ENCODE measurements around the gene CD6. TPM values are rescaled to one million over a fixed set of nuclear protein-coding genes. Genes with fewer than 3 reads are reported as not detected.

CD6 gene
- total and polyA plus RNA-seq, 2 experiments from 2014 or later, result 0.03 TPM; not detected in 1

GRCh38 chr11:61009392-61010275 lies 38.2 kb downstream of the CD6 start:
- Histone ChIP-seq H4K20me1 (ENCODE audit: insufficient read depth, poor library complexity, severe bottlenecking) (no peaks in the 10 kb centered on the region), H2AFZ (no peak overlapping the region), H3K79me2 (no peaks in the 10 kb centered on the region), H3K36me3 (replicated peaks; ENCODE audit: insufficient read depth, low read depth) (no peaks in the 10 kb centered on the region), H3K27ac (no peak overlapping the region), H3K27me3 (peaks cover 23% of the 10 kb centered on the region), H3K4me3 (no peak overlapping the region), H3K4me1 (ENCODE audit: insufficient read depth) (peaks cover 7% of the 10 kb centered on the region), H3K9me2 (replicated peaks; ENCODE audit: insufficient read depth) (no peaks in the 10 kb centered on the region), H3K9me3 (ENCODE audit: low read depth) (no peaks in the 10 kb centered on the region), H3K4me2 (no peak overlapping the region)
- WGBS (ENCODE audit: low lambda C conversion rate, missing lambda C conversion rate), result 82% methylated on average over 15 of the region's 15 CpGs
- no peak for TF ChIP-seq EZH2phosphoT487 (IDR thresholded peaks at IDR 0.05; ENCODE audit: low read depth, severe bottlenecking, unreplicated experiment)
- TF ChIP-seq, protein P1, sequence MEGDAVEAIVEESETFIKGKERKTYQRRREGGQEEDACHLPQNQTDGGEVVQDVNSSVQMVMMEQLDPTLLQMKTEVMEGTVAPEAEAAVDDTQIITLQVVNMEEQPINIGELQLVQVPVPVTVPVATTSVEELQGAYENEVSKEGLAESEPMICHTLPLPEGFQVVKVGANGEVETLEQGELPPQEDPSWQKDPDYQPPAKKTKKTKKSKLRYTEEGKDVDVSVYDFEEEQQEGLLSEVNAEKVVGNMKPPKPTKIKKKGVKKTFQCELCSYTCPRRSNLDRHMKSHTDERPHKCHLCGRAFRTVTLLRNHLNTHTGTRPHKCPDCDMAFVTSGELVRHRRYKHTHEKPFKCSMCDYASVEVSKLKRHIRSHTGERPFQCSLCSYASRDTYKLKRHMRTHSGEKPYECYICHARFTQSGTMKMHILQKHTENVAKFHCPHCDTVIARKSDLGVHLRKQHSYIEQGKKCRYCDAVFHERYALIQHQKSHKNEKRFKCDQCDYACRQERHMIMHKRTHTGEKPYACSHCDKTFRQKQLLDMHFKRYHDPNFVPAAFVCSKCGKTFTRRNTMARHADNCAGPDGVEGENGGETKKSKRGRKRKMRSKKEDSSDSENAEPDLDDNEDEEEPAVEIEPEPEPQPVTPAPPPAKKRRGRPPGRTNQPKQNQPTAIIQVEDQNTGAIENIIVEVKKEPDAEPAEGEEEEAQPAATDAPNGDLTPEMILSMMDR (IDR thresholded peaks at IDR 0.05; ENCODE audit: poor library complexity), result no peak
- TF ChIP-seq EZH2 (IDR thresholded peaks at IDR 0.05; ENCODE audit: borderline replicate concordance), result no peak
- DNase-seq (ENCODE audit: low spot score), result no peak

DNA sequence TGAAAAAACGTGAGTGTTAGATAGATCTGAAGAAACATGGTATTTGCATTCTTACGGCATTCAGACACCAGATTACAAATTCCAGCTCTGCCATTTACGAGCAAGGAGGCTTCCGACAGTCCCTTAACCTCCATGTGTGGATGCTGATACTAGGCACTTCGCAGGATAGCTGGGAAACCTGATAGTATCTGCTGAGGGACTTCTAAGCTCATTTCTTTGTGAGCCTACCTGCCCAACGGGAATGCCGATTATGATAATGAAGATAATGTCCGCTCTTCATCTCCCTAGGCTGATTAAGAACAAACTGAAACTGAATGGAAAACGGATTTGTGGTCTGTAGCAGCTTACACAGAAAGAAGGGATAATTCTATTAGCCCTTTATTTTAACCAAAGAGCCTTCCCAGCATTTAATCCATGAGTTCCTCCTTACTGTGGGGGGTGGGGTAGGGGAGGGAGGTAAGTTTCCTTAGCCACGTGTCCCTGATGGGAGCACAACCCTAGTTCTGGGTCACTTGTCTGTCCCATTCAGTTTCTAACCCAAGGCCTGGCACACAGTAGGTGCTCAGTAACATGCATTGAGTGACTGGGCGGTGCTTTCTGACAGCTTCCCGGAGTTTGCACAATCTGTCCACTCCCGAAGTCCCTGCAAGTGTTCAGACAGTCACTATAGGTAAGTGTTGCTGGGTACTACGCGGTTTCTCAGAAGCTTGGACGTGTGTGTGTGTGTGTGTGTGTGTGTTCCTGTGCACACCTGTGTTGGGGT lies 39.2 kb downstream of the CD6 start:
- Histone ChIP-seq H2AFZ (no peak overlapping the region), H3K4me3 (no peak overlapping the region), H3K9me2 (replicated peaks; ENCODE audit: insufficient read depth) (no peaks in the 10 kb centered on the region), H3K9me3 (ENCODE audit: low read depth) (no peaks in the 10 kb centered on the region), H4K20me1 (ENCODE audit: insufficient read depth, poor library complexity, severe bottlenecking) (no peaks in the 10 kb centered on the region), H3K4me2 (no peak overlapping the region), H3K79me2 (no peaks in the 10 kb centered on the region), H3K36me3 (replicated peaks; ENCODE audit: insufficient read depth, low read depth) (no peaks in the 10 kb centered on the region), H3K27ac (no peak overlapping the region), H3K4me1 (ENCODE audit: insufficient read depth) (no peaks in the 10 kb centered on the region), H3K27me3 (peaks cover 23% of the 10 kb centered on the region)
- no peak for TF ChIP-seq EZH2 (IDR thresholded peaks at IDR 0.05; ENCODE audit: borderline replicate concordance)
- TF ChIP-seq EZH2phosphoT487 (IDR thresholded peaks at IDR 0.05; ENCODE audit: low read depth, severe bottlenecking, unreplicated experiment), result no peak
- TF ChIP-seq, protein P1 (IDR thresholded peaks at IDR 0.05; ENCODE audit: poor library complexity), result no peak
- DNase-seq (ENCODE audit: low spot score), result no peak
- 55% methylated on average over 16 of the region's 16 CpGs for WGBS (ENCODE audit: low lambda C conversion rate, missing lambda C conversion rate)

- H3K4me1 ChIP-seq (ENCODE audit: insufficient read depth), result no peaks in the 10 kb centered on the region
- H2AFZ ChIP-seq, result no peak overlapping the region
- H3K27ac ChIP-seq, result no peak overlapping the region
- no peaks in the 10 kb centered on the region for H3K9me2 ChIP-seq (replicated peaks; ENCODE audit: insufficient read depth)
- H3K36me3 ChIP-seq (replicated peaks; ENCODE audit: insufficient read depth, low read depth), result no peaks in the 10 kb centered on the region
- TF ChIP-seq EZH2phosphoT487 (IDR thresholded peaks at IDR 0.05; ENCODE audit: low read depth, severe bottlenecking, unreplicated experiment), result no peak
- TF ChIP-seq, protein P1 (IDR thresholded peaks at IDR 0.05; ENCODE audit: poor library complexity), result no peak
- TF ChIP-seq EZH2 (IDR thresholded peaks at IDR 0.05; ENCODE audit: borderline replicate concordance), result no peak
- no peak overlapping the region for H3K4me2 ChIP-seq
- no peaks in the 10 kb centered on the region for H3K79me2 ChIP-seq
- H4K20me1 ChIP-seq (ENCODE audit: insufficient read depth, poor library complexity, severe bottlenecking), result no peaks in the 10 kb centered on the region
- no peak overlapping the region for H3K4me3 ChIP-seq
- H3K9me3 ChIP-seq (ENCODE audit: low read depth), result no peaks in the 10 kb centered on the region
- 57% methylated on average over 7 of the region's 7 CpGs for WGBS (ENCODE audit: low lambda C conversion rate, missing lambda C conversion rate)
- H3K27me3 ChIP-seq, result peaks cover 23% of the 10 kb centered on the region
- DNase-seq (ENCODE audit: low spot score), result no peak
These were observed 39.9 kb downstream of the CD6 start for GRCh38 chr11:61011229-61011870.
